ENCODE results near the gene DMRTB1. TPM values are rescaled to one million over a fixed set of nuclear protein-coding genes. Genes with fewer than 3 reads are reported as not detected.

Gene DMRTB1
- total and polyA plus RNA-seq, 10 donors = not detected

GRCh38 chr1:53507116-53507820, 48.1 kb downstream of the DMRTB1 start:
- no peak for DNase-seq
- intact Hi-C loops (cut with DNase I; ENCODE audit: low total_unique reads) = no loop called here
- Histone ChIP-seq H3K9me3 (no peaks in the 10 kb centered on the region), H3K4me1 (no peaks in the 10 kb centered on the region), H3K27ac (no peak overlapping the region), H3K27me3 (replicated peaks in 1 of 7) (peaks cover 0 to 11% (median 0%) of the 10 kb centered on the region in 7 donors), H3K36me3 (no peaks in the 10 kb centered on the region), H3K4me3 (no peak overlapping the region)
- WGBS, 5 donors = 89 to 95% (median 94%) methylated on average over 11 to 13 of the region's 13 CpGs
- TF ChIP-seq POLR2AphosphoS5 (IDR thresholded peaks at IDR 0.05) (no peak), CTCF (IDR thresholded peaks at IDR 0.05 in 8 of 11, conservative IDR thresholded peaks at IDR 0.05 in 3 of 11) (no peak), POLR2A (IDR thresholded peaks at IDR 0.05) (no peak)

- TF ChIP-seq POLR2A (IDR thresholded peaks at IDR 0.05) = no peak
- TF ChIP-seq CTCF (IDR thresholded peaks at IDR 0.05 in 8 of 11, conservative IDR thresholded peaks at IDR 0.05 in 3 of 11) = no peak
- no peak for TF ChIP-seq POLR2AphosphoS5 (IDR thresholded peaks at IDR 0.05)
- peaks cover 0 to 11% (median 0%) of the 10 kb centered on the region in 7 donors for H3K27me3 ChIP-seq (replicated peaks in 1 of 7)
- no peaks in the 10 kb centered on the region for H3K36me3 ChIP-seq
- H3K4me1 ChIP-seq = no peaks in the 10 kb centered on the region
- H3K27ac ChIP-seq = no peak overlapping the region
- intact Hi-C loops (cut with DNase I; ENCODE audit: low total_unique reads) = no loop called here
- no peak for DNase-seq
- 87 to 94% (median 91%) methylated on average over 22 of the region's 22 CpGs for whole genome bisulfite sequencing, 5 donors
- H3K9me3 ChIP-seq = no peaks in the 10 kb centered on the region
- H3K4me3 ChIP-seq = no peak overlapping the region
Measured at GRCh38 chr1:53508056-53508990, 49.1 kb downstream of the DMRTB1 start.

GRCh38 chr1:53508991-53509666, 49.9 kb downstream of the DMRTB1 start:
- Histone ChIP-seq H3K4me1 (no peaks in the 10 kb centered on the region), H3K9me3 (no peaks in the 10 kb centered on the region), H3K27me3 (replicated peaks in 1 of 7) (peaks cover 0 to 11% (median 0%) of the 10 kb centered on the region in 7 donors), H3K4me3 (no peak overlapping the region), H3K27ac (no peak overlapping the region), H3K36me3 (no peaks in the 10 kb centered on the region)
- WGBS, 5 donors = 44 to 55% (median 51%) methylated on average over 9 to 23 of the region's 23 CpGs
- intact Hi-C loops (cut with DNase I; ENCODE audit: low total_unique reads) = no loop called here
- TF ChIP-seq POLR2A (IDR thresholded peaks at IDR 0.05) = no peak
- no peak for TF ChIP-seq POLR2AphosphoS5 (IDR thresholded peaks at IDR 0.05)
- TF ChIP-seq CTCF (IDR thresholded peaks at IDR 0.05 in 8 of 11, conservative IDR thresholded peaks at IDR 0.05 in 3 of 11) = no peak
- no peak for DNase-seq
